ENCODE results near the gene PGBD2.
A peak's percentile ranks its signal among the peaks of the same experiment; 100 is the strongest.

The PGBD2 gene, protein sequence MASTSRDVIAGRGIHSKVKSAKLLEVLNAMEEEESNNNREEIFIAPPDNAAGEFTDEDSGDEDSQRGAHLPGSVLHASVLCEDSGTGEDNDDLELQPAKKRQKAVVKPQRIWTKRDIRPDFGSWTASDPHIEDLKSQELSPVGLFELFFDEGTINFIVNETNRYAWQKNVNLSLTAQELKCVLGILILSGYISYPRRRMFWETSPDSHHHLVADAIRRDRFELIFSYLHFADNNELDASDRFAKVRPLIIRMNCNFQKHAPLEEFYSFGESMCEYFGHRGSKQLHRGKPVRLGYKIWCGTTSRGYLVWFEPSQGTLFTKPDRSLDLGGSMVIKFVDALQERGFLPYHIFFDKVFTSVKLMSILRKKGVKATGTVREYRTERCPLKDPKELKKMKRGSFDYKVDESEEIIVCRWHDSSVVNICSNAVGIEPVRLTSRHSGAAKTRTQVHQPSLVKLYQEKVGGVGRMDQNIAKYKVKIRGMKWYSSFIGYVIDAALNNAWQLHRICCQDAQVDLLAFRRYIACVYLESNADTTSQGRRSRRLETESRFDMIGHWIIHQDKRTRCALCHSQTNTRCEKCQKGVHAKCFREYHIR

DNA sequence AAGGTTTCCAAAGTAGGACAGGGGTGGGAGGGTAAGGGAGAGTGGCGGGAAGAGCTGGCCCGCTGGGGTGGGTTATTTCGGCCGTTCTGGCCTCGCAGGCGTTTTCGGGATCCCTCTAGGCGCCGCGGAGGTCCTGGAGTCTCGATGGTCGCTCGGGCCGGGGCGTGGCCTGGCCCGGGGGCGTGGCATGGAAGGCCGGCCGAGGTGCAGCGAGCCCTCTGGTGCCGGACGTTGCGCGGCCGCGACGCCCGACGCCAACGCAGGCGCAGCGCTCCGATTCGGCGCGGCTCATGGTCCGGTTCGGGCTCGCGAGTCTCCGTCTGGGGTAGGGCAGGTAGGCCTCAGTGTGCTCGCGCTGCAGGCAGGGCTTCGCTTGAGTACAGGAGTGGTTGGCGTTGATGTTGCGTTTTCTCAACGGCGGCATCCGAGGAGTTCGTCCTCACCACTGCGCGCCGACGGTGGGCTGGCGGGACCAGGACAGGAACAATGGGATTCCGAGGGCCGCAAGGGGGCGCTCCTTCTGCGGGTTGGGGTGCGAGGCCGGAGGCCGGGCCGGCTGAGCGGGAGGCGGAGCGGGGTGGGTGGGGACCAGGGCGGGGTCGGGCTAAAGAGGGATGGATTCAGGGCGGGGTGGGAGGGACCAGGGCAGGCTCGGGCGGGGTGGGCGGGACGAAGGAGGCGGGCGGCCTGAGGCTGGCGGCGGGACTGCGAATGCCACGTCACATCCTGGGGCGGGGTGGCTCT is at the start of gene PGBD2:
PGBD2 (plus strand) TSS at position 227 of the 744 bp plus-strand sequence. CDS start 7,628 bp downstream, outside the sequence.
- Histone ChIP-seq H2AFZ (ENCODE audit: low read depth, low read length) (peak within 1 kb of the TSS; percentile 21), H3K9me3 (ENCODE audit: low read length) (no peaks in the 10 kb centered on the region), H3K36me3 (ENCODE audit: insufficient read depth, low read length) (no peaks in the 10 kb centered on the region), H3K4me1 (ENCODE audit: insufficient read depth, low read length) (peaks cover 14% of the 10 kb centered on the region), H3K27me3 (ENCODE audit: insufficient read depth, low read length) (no peaks in the 10 kb centered on the region), H3K4me3 (ENCODE audit: low read length) (peak within 1 kb of the TSS; percentile 89)

DNA sequence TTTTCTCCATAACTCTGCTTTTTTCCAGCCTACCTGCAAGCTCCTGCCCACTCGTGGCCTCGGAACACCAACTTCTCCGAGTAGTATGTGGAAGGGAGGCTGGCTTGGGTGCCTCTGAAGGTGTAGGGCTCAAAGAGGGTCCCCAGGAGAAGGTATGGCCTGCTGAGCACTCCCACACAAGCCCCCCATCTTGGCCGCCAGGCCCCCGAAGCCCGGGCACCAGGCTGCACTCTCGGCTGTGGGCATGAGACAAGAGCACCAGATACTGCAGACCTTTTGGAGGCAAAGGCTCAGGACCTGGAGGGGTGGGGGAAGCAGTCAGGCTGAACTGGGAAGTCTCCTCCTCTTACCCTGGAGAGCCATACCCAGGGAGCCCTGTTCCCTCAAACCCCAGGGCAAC is 48.8 kb upstream of the PGBD2 start:
- Histone ChIP-seq H3K27me3 (ENCODE audit: insufficient read depth, low read length) (peaks cover 5% of the 10 kb centered on the region), H2AFZ (ENCODE audit: low read depth, low read length) (no peak overlapping the region), H3K36me3 (ENCODE audit: insufficient read depth, low read length) (peaks cover 26% of the 10 kb centered on the region), H3K4me1 (ENCODE audit: insufficient read depth, low read length) (peaks cover 16% of the 10 kb centered on the region), H3K9me3 (ENCODE audit: low read length) (no peaks in the 10 kb centered on the region), H3K4me3 (ENCODE audit: low read length) (no peak overlapping the region)

DNA sequence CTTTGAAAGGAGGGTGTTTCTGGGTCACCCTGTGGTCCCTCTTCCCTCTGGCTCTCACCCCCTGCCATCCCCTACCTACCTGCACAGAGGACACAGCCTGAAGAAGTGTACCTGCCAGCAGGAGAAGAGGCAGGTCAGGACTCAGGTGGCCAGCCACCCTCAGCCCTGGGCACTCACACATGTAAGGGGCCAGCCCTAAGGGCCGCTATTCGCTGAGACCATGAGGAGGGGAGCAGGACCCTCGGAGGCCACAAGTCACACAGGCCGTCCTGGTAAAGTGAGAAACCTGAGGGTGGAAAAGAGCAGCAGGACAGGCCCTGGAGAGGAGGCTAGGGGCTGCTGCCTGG is 48.3 kb upstream of the PGBD2 start:
- Histone ChIP-seq H3K9me3 (ENCODE audit: low read length) (no peaks in the 10 kb centered on the region), H3K4me3 (ENCODE audit: low read length) (peak overlapping the region; percentile 81), H2AFZ (ENCODE audit: low read depth, low read length) (no peak overlapping the region), H3K36me3 (ENCODE audit: insufficient read depth, low read length) (peaks cover 26% of the 10 kb centered on the region), H3K4me1 (ENCODE audit: insufficient read depth, low read length) (peaks cover 17% of the 10 kb centered on the region), H3K27me3 (ENCODE audit: insufficient read depth, low read length) (peaks cover 10% of the 10 kb centered on the region)

DNA sequence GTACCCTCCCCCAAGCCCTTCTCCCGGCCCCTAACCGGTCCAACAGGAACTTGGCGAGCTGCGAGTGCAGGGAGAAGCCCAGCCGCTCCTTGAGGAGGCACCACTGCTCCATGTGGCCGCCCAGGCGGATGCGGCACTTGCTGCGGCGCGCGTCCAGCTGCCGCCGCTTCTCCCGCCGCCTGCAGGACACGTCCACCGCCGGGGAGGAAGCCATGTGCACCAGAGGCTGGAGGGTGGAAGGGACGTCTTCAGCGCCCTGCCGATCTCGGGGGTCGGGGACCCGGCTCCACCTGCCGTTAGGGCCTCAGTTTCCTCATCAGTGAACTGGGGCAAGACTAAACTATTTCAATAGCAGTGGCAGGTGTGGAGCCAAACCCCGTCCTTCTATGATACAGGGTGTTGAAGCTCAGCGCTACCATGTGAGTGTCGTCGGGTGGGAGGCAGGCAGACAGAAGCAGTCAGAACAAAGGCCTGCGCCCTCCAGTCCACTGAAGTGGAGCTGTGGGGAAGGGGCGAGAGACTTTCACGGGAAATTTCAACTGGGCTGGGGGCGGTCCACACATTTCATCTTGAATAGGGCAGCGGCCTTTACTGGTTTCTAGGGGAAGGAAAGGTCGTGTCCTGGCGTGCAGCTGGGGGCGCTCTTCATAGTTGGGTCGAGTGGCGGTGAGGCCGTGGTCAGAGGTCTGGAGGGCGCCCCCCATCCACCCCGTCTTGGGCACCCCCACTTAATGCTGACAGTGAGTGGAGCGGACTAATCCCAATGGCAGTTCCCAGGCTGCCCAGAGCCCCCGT is 47.7 kb upstream of the PGBD2 start:
- Histone ChIP-seq H3K9me3 (ENCODE audit: low read length) (no peaks in the 10 kb centered on the region), H3K4me1 (ENCODE audit: insufficient read depth, low read length) (peaks cover 19% of the 10 kb centered on the region), H3K27me3 (ENCODE audit: insufficient read depth, low read length) (peaks cover 11% of the 10 kb centered on the region), H2AFZ (ENCODE audit: low read depth, low read length) (peak overlapping the region; percentile 52), H3K4me3 (ENCODE audit: low read length) (peak overlapping the region; percentile 81), H3K36me3 (ENCODE audit: insufficient read depth, low read length) (peaks cover 21% of the 10 kb centered on the region)

DNA sequence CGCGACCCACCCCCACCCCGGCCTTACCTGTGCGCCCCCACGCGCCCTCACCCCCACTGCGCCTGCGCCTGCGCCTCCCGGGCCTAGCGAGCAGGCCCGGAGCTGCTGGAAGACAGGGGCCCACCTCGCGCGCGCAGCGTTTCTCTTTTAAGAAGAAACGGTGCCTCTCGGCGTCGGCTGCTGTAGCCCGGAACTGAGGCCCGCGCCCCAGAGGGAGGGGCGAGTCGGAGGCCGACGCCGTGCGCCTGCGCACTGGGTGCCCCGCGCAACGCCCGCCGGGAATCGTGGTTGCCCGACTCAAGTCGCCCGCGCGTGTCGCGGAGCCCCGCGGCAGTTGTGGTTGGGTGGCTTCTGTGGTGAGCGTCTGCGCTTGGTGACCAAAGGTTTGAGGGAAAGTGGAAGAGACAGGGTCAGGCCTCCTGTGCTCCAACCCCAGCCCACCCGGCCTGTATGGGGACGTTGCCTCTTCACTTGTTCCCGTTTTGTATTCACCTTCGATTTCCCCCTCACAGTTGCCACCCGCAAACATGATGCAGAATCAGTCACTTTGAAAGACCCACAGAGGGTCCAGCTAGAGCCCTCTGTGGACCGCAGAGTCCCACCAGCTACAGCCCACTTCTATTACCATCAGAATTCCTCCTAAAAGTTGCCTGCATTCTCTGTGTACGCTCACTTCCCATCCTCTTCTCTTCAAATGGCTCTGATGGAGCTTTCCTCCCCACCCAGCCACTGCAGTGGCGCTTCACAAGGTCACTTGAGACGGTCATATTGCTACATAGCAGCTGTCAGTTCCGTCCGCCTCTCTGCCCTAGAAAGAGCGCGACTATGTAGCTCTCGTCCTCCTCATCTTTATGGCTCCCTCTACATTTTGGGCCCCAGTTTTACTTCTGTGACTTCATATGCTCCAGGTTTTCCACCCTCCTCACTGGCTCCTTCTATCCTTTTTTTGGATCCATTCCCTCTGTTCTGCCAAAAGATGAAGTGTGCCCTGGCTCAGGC is 46.8 kb upstream of the PGBD2 start, which contains the start of gene ZNF692:
ZNF692 (minus strand) TSS at position 195 of the 999 bp plus-strand sequence. CDS start 776 bp downstream, outside the sequence.
- Histone ChIP-seq H3K36me3 (ENCODE audit: insufficient read depth, low read length) (peaks cover 12% of the 10 kb centered on the region), H2AFZ (ENCODE audit: low read depth, low read length) (peak within 1 kb of the TSS; percentile 53), H3K27me3 (ENCODE audit: insufficient read depth, low read length) (peaks cover 17% of the 10 kb centered on the region), H3K4me3 (ENCODE audit: low read length) (peak within 1 kb of the TSS; percentile 81), H3K4me1 (ENCODE audit: insufficient read depth, low read length) (peaks cover 24% of the 10 kb centered on the region), H3K9me3 (ENCODE audit: low read length) (no peaks in the 10 kb centered on the region)

DNA sequence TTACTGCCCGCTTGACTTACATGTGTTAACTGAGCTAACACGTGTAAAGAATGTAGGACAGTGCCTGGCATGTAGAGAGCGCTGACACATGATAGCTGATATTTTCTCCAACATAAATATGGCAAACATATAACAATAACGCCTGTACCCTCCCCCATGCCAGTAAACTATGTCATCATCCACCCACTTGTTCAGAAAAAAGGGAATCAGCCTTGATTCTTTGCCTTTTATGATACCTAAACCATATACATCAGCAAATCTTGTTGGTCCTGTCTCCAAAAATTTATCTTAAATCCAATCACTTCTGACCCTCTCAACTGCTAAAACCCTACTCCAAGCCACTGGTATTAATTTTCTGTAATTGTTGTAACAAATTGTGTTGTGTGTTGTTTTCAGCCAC is 46.0 kb upstream of the PGBD2 start:
- Histone ChIP-seq H3K36me3 (ENCODE audit: insufficient read depth, low read length) (peaks cover 5% of the 10 kb centered on the region), H3K9me3 (ENCODE audit: low read length) (no peaks in the 10 kb centered on the region), H3K4me3 (ENCODE audit: low read length) (no peak overlapping the region), H2AFZ (ENCODE audit: low read depth, low read length) (no peak overlapping the region), H3K27me3 (ENCODE audit: insufficient read depth, low read length) (peaks cover 21% of the 10 kb centered on the region), H3K4me1 (ENCODE audit: insufficient read depth, low read length) (peaks cover 24% of the 10 kb centered on the region)

DNA sequence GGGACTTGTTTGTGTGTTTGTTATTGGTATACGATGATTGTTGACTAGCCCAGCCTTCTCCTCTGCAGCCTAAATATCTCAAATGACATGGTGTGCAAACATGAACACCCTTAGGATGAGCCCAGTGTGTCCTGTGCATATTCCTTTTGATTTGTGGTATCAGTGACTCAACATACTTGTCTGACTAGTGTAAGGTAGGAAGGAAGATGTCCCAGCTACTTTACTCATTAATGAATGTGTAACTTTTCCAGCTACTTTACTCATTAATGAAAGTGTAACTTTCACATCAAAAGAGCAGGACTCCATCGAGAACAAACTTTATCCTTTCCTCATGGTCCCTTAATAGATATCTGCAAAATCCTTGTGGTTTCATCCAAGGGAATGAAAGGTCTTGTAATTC is 44.4 kb upstream of the PGBD2 start:
- Histone ChIP-seq H3K9me3 (ENCODE audit: low read length) (no peaks in the 10 kb centered on the region), H3K27me3 (ENCODE audit: insufficient read depth, low read length) (peaks cover 21% of the 10 kb centered on the region), H3K4me3 (ENCODE audit: low read length) (no peak overlapping the region), H2AFZ (ENCODE audit: low read depth, low read length) (no peak overlapping the region), H3K4me1 (ENCODE audit: insufficient read depth, low read length) (peaks cover 24% of the 10 kb centered on the region), H3K36me3 (ENCODE audit: insufficient read depth, low read length) (no peaks in the 10 kb centered on the region)

DNA sequence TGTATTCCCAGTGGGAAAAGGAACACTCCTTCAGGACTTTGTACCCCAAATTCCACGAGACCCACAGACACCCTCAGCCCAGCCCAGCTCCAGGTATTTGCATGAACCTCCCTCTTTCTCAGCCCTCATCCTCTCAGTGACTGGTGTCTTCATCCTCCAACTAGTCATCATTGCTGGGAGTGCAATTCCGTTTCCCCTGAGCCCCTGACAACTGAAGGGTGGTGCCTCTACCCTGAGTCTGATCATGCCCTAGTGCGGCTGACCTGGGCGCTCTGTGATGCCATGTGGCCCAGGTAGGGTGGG is 43.4 kb upstream of the PGBD2 start:
- H3K36me3 ChIP-seq (ENCODE audit: insufficient read depth, low read length): no peaks in the 10 kb centered on the region
- peaks cover 24% of the 10 kb centered on the region for H3K4me1 ChIP-seq (ENCODE audit: insufficient read depth, low read length)
- peaks cover 21% of the 10 kb centered on the region for H3K27me3 ChIP-seq (ENCODE audit: insufficient read depth, low read length)

DNA sequence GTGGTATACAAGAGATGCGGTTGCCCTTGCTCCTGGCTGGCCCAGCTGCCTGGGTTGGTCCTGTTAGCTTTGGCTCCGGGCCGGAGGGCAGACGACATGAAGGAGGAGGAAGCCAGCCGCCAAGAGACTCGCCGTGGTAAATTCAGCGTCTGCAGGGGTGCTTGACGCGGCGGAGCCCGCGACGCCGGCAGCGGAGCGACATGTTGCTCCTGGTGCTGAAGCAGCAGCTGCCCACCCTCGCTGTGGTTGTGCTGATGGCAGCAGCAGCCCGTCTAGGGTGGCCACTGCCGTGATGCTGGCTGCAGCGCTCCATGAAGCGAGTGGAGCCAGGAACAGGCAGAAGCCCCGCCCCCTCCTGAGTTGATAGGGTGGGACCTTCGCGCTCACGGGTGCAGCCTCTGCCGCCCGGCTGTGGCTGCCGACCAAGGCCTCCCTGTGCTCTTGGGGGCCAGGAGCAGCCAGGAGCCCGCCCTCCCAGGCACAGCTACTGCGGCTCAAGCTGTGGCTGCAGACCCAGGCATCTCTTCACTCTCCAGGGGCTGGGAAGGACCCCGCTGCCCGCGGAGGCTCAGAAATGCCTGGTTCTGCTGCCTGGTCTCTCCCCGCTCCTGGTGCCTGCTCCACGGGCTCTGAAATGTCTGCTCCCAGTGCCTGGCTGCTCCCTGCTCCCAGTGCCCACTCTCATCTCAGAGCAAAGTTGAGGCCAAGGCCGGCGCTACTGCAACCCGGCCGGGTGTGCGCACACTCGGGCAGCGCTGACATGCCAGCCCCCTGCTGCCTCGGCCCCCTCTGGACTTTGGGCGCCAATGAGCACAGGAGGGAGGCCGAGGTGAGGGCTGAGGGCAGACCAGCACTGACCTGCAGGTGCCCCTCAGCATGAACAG is 42.8 kb upstream of the PGBD2 start:
- Histone ChIP-seq H3K9me3 (ENCODE audit: low read length) (no peaks in the 10 kb centered on the region), H3K4me3 (ENCODE audit: low read length) (peak overlapping the region; percentile 46), H3K27me3 (ENCODE audit: insufficient read depth, low read length) (peaks cover 21% of the 10 kb centered on the region), H3K36me3 (ENCODE audit: insufficient read depth, low read length) (no peaks in the 10 kb centered on the region), H3K4me1 (ENCODE audit: insufficient read depth, low read length) (peaks cover 18% of the 10 kb centered on the region), H2AFZ (ENCODE audit: low read depth, low read length) (peak overlapping the region; percentile 75)

More for the DNA sequence above, 43.4 kb upstream of the PGBD2 start:
- no peaks in the 10 kb centered on the region for H3K9me3 ChIP-seq (ENCODE audit: low read length)
- peak overlapping the region; percentile 75 for H2AFZ ChIP-seq (ENCODE audit: low read depth, low read length)
- peak overlapping the region; percentile 46 for H3K4me3 ChIP-seq (ENCODE audit: low read length)

DNA sequence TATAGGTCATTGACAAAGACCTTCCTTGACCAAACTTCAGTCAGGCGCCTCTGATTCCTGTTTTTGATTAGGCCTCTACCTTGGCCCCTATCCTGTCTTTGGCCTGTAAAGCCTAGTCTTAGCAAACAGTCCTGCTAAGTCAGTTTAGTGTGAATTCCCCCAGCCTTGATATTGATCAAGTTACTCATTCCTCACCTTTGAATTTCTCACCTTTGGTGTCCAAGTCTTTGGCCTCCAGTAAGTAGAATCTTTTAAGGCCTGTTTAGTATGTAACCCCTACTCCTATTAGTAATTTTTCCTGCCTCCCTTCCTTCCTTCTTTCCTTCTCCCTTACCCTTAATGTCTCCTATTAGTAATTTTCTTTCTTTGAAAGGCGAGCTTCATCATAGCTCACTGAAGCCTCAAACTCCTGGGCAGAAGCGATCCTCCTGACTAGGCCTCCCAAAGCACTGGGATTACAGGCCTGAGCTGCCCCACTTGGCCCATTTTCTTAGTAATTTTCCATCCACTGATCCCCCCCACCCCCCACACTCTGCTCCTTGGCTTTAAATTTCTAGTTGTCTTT is 34.1 kb upstream of the PGBD2 start:
- Histone ChIP-seq H2AFZ (ENCODE audit: low read depth, low read length) (peak overlapping the region; percentile 39), H3K27me3 (ENCODE audit: insufficient read depth, low read length) (no peaks in the 10 kb centered on the region), H3K9me3 (ENCODE audit: low read length) (no peaks in the 10 kb centered on the region), H3K4me1 (ENCODE audit: insufficient read depth, low read length) (no peaks in the 10 kb centered on the region), H3K36me3 (ENCODE audit: insufficient read depth, low read length) (no peaks in the 10 kb centered on the region), H3K4me3 (ENCODE audit: low read length) (peak overlapping the region; percentile 65)
